ENCODE measurements around the gene RITA1. TPM values are rescaled to one million over a fixed set of nuclear protein-coding genes. Genes with fewer than 3 reads are reported as not detected.

RITA1 gene
- total and polyA plus RNA-seq, 2 donors from 2014 or later: 14.6 to 31.6 TPM

DNA sequence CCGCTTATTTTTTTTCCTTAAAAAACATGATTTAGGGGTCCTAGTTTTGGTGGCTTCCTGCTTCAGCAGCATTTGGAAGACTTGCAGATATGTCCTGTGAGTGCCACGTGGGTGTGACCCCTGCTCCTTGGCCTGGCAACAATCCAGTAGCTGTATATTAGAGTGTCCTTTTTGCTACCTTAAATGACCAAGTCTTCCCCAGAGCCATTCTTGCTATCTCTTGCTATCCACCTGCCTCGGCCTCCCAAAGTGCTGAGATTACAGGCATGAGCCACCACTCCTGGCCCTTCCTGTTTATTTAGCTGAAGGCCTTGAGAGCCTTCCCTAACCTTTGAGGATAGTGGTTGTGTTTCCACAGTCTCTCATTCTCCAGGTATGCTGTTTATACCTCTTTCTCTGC is 52.8 kb downstream of the RITA1 start:
- H3K9ac ChIP-seq (ENCODE audit: low read length in 3 of 3): no peak overlapping the region
- no peaks in the 10 kb centered on the region for H3K9me3 ChIP-seq (ENCODE audit: control insufficient read depth in 2 of 3, insufficient read depth in 1 of 3, low read length in 3 of 3)
- no peaks in the 10 kb centered on the region for H3K27me3 ChIP-seq (ENCODE audit: control insufficient read depth, insufficient read depth, low read length)
- H3K27ac ChIP-seq (ENCODE audit: low read depth in 2 of 2, low read length in 2 of 2): peak overlapping the region in 1 of 2 donors; percentile 88
- TF ChIP-seq, protein P1, sequence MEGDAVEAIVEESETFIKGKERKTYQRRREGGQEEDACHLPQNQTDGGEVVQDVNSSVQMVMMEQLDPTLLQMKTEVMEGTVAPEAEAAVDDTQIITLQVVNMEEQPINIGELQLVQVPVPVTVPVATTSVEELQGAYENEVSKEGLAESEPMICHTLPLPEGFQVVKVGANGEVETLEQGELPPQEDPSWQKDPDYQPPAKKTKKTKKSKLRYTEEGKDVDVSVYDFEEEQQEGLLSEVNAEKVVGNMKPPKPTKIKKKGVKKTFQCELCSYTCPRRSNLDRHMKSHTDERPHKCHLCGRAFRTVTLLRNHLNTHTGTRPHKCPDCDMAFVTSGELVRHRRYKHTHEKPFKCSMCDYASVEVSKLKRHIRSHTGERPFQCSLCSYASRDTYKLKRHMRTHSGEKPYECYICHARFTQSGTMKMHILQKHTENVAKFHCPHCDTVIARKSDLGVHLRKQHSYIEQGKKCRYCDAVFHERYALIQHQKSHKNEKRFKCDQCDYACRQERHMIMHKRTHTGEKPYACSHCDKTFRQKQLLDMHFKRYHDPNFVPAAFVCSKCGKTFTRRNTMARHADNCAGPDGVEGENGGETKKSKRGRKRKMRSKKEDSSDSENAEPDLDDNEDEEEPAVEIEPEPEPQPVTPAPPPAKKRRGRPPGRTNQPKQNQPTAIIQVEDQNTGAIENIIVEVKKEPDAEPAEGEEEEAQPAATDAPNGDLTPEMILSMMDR (IDR thresholded peaks at IDR 0.05; ENCODE audit: borderline replicate concordance, extremely low read depth, insufficient read depth): no peak
- peaks cover 0 to 22% (median 4%) of the 10 kb centered on the region in 3 donors for H3K36me3 ChIP-seq (ENCODE audit: control insufficient read depth in 2 of 3, insufficient read depth in 3 of 3, low read length in 3 of 3)
- intact Hi-C loops (cut with DNase I): no loop called here
- H3K4me3 ChIP-seq (ENCODE audit: low read length in 3 of 3): no peak overlapping the region
- H3K4me1 ChIP-seq (ENCODE audit: control insufficient read depth in 2 of 3, insufficient read depth in 2 of 3, low read depth in 1 of 3, low read length in 3 of 3): peaks cover 6 to 71% (median 53%) of the 10 kb centered on the region in 3 donors
- FAIRE-seq: no peak
- peak in 2 of 5 donors; percentile 23 to 41 for DNase-seq

DNA sequence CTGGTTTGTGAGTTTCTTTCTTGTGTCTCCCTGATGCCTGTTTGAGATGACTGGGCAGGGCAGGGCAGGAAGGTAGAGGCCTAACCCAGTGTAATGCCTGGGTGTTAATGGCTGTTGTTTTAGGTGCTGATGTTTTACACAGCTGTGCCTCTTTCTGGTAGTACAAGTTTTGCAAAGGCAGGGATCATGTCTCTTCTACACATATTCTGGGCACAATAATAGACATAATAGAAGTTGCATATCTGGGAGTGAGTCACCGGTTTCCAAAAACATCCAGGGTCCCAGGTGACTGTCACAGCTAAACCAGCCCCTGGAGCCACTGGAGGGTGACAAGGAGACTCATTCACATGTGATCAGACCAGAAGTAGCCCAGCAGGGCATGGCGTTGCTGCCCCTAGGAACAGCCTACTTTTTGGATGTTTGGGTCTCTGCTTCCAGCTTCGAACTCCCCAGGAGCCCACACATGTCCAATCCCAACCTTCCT is 53.8 kb downstream of the RITA1 start:
- peak overlapping the region in 2 of 3 donors; percentile 1 to 29 for H3K9ac ChIP-seq (ENCODE audit: low read length in 3 of 3)
- TF ChIP-seq, protein P1 (IDR thresholded peaks at IDR 0.05; ENCODE audit: borderline replicate concordance, extremely low read depth, insufficient read depth): no peak

DNA sequence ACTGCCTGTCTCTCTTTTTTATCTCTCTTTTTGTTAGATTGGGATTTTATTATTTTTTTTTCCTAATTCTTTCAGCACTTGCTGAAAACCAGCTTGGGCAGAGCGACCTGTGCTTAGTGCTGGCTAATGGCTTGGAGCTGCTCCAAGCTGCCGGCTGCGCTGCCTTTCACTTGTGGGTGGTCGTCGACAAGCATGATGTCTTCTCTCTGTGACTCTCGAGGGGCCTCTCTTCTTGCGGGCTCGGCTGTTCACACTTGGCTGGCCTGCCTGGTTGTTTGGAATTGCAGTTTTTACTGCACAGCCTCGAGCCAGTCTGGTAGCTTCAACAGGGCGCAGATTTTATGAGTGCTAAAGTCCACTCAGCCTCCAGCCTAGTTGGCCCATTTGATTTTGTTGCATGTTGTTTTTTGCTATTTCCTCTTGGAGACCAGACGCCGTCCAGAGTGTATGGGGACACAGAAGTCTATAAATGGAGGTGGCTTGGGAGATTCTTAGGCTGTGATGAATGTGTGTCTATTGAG is 54.4 kb downstream of the RITA1 start:
- no peak for FAIRE-seq
- TF ChIP-seq, protein P1 (IDR thresholded peaks at IDR 0.05; ENCODE audit: borderline replicate concordance, extremely low read depth, insufficient read depth): no peak
- peak in 4 of 5 donors; percentile 67 to 90 (median 76) for DNase-seq
- Histone ChIP-seq H3K4me3 (ENCODE audit: low read length in 3 of 3) (peak overlapping the region in 2 of 3 donors; percentile 7 to 13), H3K9ac (ENCODE audit: low read length in 3 of 3) (peak overlapping the region in 1 of 3 donors; percentile 1), H3K27ac (ENCODE audit: low read depth in 2 of 2, low read length in 2 of 2) (peak overlapping the region; percentile 76 to 88), H3K36me3 (ENCODE audit: control insufficient read depth in 2 of 3, insufficient read depth in 3 of 3, low read length in 3 of 3) (peaks cover 0 to 9% (median 2%) of the 10 kb centered on the region in 3 donors), H3K9me3 (ENCODE audit: control insufficient read depth in 2 of 3, insufficient read depth in 1 of 3, low read length in 3 of 3) (no peaks in the 10 kb centered on the region), H3K27me3 (ENCODE audit: control insufficient read depth, insufficient read depth, low read length) (no peaks in the 10 kb centered on the region), H3K4me1 (ENCODE audit: control insufficient read depth in 2 of 3, insufficient read depth in 2 of 3, low read depth in 1 of 3, low read length in 3 of 3) (peaks cover 9 to 76% (median 64%) of the 10 kb centered on the region in 3 donors)
- intact Hi-C loops (cut with DNase I): no loop called here

More for the DNA sequence above, 53.8 kb downstream of the RITA1 start:
- Histone ChIP-seq H3K4me1 (ENCODE audit: control insufficient read depth in 2 of 3, insufficient read depth in 2 of 3, low read depth in 1 of 3, low read length in 3 of 3) (peaks cover 6 to 73% (median 59%) of the 10 kb centered on the region in 3 donors), H3K27ac (ENCODE audit: low read depth in 2 of 2, low read length in 2 of 2) (peak overlapping the region; percentile 76 to 88), H3K36me3 (ENCODE audit: control insufficient read depth in 2 of 3, insufficient read depth in 3 of 3, low read length in 3 of 3) (peaks cover 0 to 12% (median 2%) of the 10 kb centered on the region in 3 donors), H3K27me3 (ENCODE audit: control insufficient read depth, insufficient read depth, low read length) (no peaks in the 10 kb centered on the region), H3K9me3 (ENCODE audit: control insufficient read depth in 2 of 3, insufficient read depth in 1 of 3, low read length in 3 of 3) (no peaks in the 10 kb centered on the region), H3K4me3 (ENCODE audit: low read length in 3 of 3) (no peak overlapping the region)
- peak in 1 of 5 donors; percentile 66 for DNase-seq
- intact Hi-C loops (cut with DNase I): no loop called here
- FAIRE-seq: no peak

Measured in kidney (tissue), 14 donors.